H9 (cell line): ENCODE data around the gene SLC24A3. TPM values are rescaled to one million over a fixed set of nuclear protein-coding genes. Genes with fewer than 3 reads are reported as not detected.

ENCODE experiments used
- DNase-seq: peaks from one replicate; pipeline ENCODE4 v3.0.0-alpha.2; 2017
- H2AFZ ChIP-seq: one replicate; pipeline ENCODE4 v1.6.1; 2013; ENCODE audit warnings: mild to moderate bottlenecking, low read length, control low read depth, moderate library complexity
- H2AK5ac ChIP-seq: 2 replicates; pipeline ENCODE4 v1.6.1; 2013; ENCODE audit warnings: low read length, control low read depth, mixed read lengths; ENCODE audit not compliant: insufficient read length
- H2BK120ac ChIP-seq: one replicate; pipeline ENCODE4 v1.6.1; 2013; ENCODE audit warnings: low read depth, mild to moderate bottlenecking, low read length, control low read depth, inconsistent platforms; ENCODE audit not compliant: poor library complexity, severe bottlenecking
- H2BK12ac ChIP-seq: 2 replicates; pipeline ENCODE4 v1.6.1; 2013; ENCODE audit warnings: low read length, control low read depth, mixed read lengths, low read depth; ENCODE audit not compliant: insufficient read length
- H2BK15ac ChIP-seq: 2 replicates; pipeline ENCODE4 v1.6.1; 2013; ENCODE audit warnings: low read depth, low read length, control low read depth
- H2BK20ac ChIP-seq: one replicate; pipeline ENCODE4 v1.6.1; 2013; ENCODE audit warnings: low read depth, mild to moderate bottlenecking, low read length, control low read depth, inconsistent platforms; ENCODE audit not compliant: poor library complexity, severe bottlenecking
- H2BK5ac ChIP-seq: 2 replicates; pipeline ENCODE4 v1.6.1; 2013; ENCODE audit warnings: low read length, control low read depth, mixed read lengths; ENCODE audit not compliant: insufficient read length
- H3K14ac ChIP-seq: 2 replicates; pipeline ENCODE4 v1.6.1; 2013; ENCODE audit warnings: low read length, control low read depth; ENCODE audit not compliant: insufficient read depth
- H3K18ac ChIP-seq: 2 replicates; pipeline ENCODE4 v1.6.1; 2013; ENCODE audit warnings: low read depth, mild to moderate bottlenecking, mixed read lengths, low read length, control low read depth; ENCODE audit not compliant: insufficient read length
- H3K23ac ChIP-seq: 2 replicates; pipeline ENCODE4 v1.6.1; 2013; ENCODE audit warnings: low read length, control low read depth, mixed read lengths, low read depth; ENCODE audit not compliant: insufficient read length
- H3K23me2 ChIP-seq: 2 replicates; pipeline ENCODE4 v1.6.1; 2013; ENCODE audit warnings: low read depth, mild to moderate bottlenecking, mixed read lengths, low read length, control low read depth; ENCODE audit not compliant: insufficient read length, poor library complexity, severe bottlenecking
- H3K27ac ChIP-seq: 2 replicates; pipeline ENCODE4 v1.5.1; 2013; ENCODE audit warnings: low read length, control low read depth, mixed read lengths, low read depth; ENCODE audit not compliant: insufficient read length
- H3K27me3 ChIP-seq: 2 replicates; pipeline ENCODE4 v1.6.1; 2013; ENCODE audit warnings: low read length, control low read depth, inconsistent platforms; ENCODE audit not compliant: insufficient read depth
- H3K4ac ChIP-seq: 2 replicates; pipeline ENCODE4 v1.6.1; 2013; ENCODE audit warnings: low read depth, mild to moderate bottlenecking, control low read depth, inconsistent platforms, low read length, moderate library complexity
- H3K4me1 ChIP-seq: 2 replicates; pipeline ENCODE4 v1.6.1; 2013; ENCODE audit warnings: low read length, control low read depth, inconsistent platforms; ENCODE audit not compliant: insufficient read depth
- H3K4me2 ChIP-seq: 2 replicates; pipeline ENCODE4 v1.6.1; 2013; ENCODE audit warnings: low read length, control low read depth, mixed read lengths; ENCODE audit not compliant: insufficient read length, insufficient read depth
- H3K56ac ChIP-seq: 2 replicates; pipeline ENCODE4 v1.6.1; 2013; ENCODE audit warnings: low read depth, mild to moderate bottlenecking, mixed read lengths, low read length, control low read depth; ENCODE audit not compliant: insufficient read length
- H3K79me1 ChIP-seq: 2 replicates; pipeline ENCODE4 v1.6.1; 2013; ENCODE audit warnings: low read depth, mild to moderate bottlenecking, moderate library complexity, low read length, control low read depth, inconsistent platforms; ENCODE audit not compliant: insufficient read depth, poor library complexity, severe bottlenecking
- H3K79me2 ChIP-seq: 2 replicates; pipeline ENCODE4 v1.6.1; 2013; ENCODE audit warnings: low read length, control low read depth, inconsistent platforms; ENCODE audit not compliant: insufficient read depth
- H3K9ac ChIP-seq: 2 replicates; pipeline ENCODE4 v1.6.1; 2013; ENCODE audit warnings: low read length, control low read depth, mixed read lengths; ENCODE audit not compliant: insufficient read length; ENCODE audit errors: extremely low read depth
- H3K9me3 ChIP-seq: one replicate; pipeline ENCODE4 v1.6.1; 2013; ENCODE audit warnings: low read depth, low read length, inconsistent platforms; ENCODE audit not compliant: control insufficient read depth
- H3T11ph ChIP-seq: one replicate; pipeline ENCODE4 v1.6.1; 2013; ENCODE audit warnings: mild to moderate bottlenecking, low read length, control low read depth, inconsistent platforms
- H4K20me1 ChIP-seq: one replicate; pipeline ENCODE4 v1.6.1; 2013; ENCODE audit not compliant: control insufficient read depth, insufficient read length, insufficient read depth
- H4K5ac ChIP-seq: 2 replicates; pipeline ENCODE4 v1.6.1; 2013; ENCODE audit warnings: low read depth, mild to moderate bottlenecking, mixed read lengths, low read length, control low read depth; ENCODE audit not compliant: insufficient read length
- H4K8ac ChIP-seq: replicated peaks from 2 replicates; pipeline ENCODE4 v1.6.1; 2013; ENCODE audit warnings: low read length, control low read depth, mixed read lengths, low read depth; ENCODE audit not compliant: insufficient read length
- H4K91ac ChIP-seq: 2 replicates; pipeline ENCODE4 v1.6.1; 2013; ENCODE audit warnings: low read depth, mild to moderate bottlenecking, moderate library complexity, mixed read lengths, low read length, control low read depth; ENCODE audit not compliant: insufficient read length
- H3K27ac Mint-ChIP-seq, 3 experiments: 2 replicates in 2 of 3; 3 replicates in 1 of 3; pipeline ENCODE4 v1.8.0; 2020 to 2021; ENCODE audit warnings: mixed read lengths in 3 of 3, mild to moderate bottlenecking in 1 of 3, moderate library complexity in 1 of 3
- H3K27me3 Mint-ChIP-seq: 2 replicates; pipeline ENCODE4 v1.8.0; 2021; ENCODE audit warnings: low read depth, mild to moderate bottlenecking, moderate library complexity, mixed read lengths
- H3K36me3 Mint-ChIP-seq, 3 experiments: 2 replicates in 2 of 3; 3 replicates in 1 of 3; pipeline ENCODE4 v1.8.0; 2020 to 2021; ENCODE audit warnings: low read depth in 3 of 3, mixed read lengths in 3 of 3; ENCODE audit not compliant: insufficient read depth in 1 of 3
- H3K4me1 Mint-ChIP-seq, 2 experiments: 2 replicates each; pipeline ENCODE4 v1.8.0; 2020; ENCODE audit warnings: mixed read lengths in 2 of 2
- H3K4me3 Mint-ChIP-seq, 2 experiments: 2 replicates in 1 of 2; 3 replicates in 1 of 2; pipeline ENCODE4 v1.8.0; 2020 to 2021; ENCODE audit warnings: mild to moderate bottlenecking in 2 of 2, mixed read lengths in 2 of 2, moderate library complexity in 1 of 2
- H3K9me3 Mint-ChIP-seq, 2 experiments: 2 replicates in 1 of 2; 3 replicates in 1 of 2; pipeline ENCODE4 v1.8.0; 2020; ENCODE audit warnings: mild to moderate bottlenecking in 2 of 2, mixed read lengths in 2 of 2, moderate library complexity in 1 of 2
- WGBS: extraction: QIAGEN DNeasy Blood & Tissue Kit; methylation state at CpG from one replicate; pipeline ENCODE4 v1.1.7; 2013; ENCODE audit warnings: missing lambda C conversion rate, low lambda C conversion rate, mixed read lengths; ENCODE audit not compliant: insufficient read length; ENCODE audit errors: extremely low coverage; 5-methylcytosine and 5-hydroxymethylcytosine counted together
- total RNA-seq: library from RNA; stranded (reverse); gene quantifications from 2 replicates; pipeline ENCODE4 v1.2.1, GENCODE V29; 2021
- TF ChIP-seq, protein P1 (sequence below): fragments of 200-600 bp; sonication (generic); conservative IDR thresholded peaks from 3 replicates; pipeline ENCODE4 v1.8.0; 2021; ENCODE audit warnings: antibody characterized with exemption, mild to moderate bottlenecking

Gene SLC24A3
- total RNA-seq, 1 experiment from 2014 or later = 0.83 TPM

DNA sequence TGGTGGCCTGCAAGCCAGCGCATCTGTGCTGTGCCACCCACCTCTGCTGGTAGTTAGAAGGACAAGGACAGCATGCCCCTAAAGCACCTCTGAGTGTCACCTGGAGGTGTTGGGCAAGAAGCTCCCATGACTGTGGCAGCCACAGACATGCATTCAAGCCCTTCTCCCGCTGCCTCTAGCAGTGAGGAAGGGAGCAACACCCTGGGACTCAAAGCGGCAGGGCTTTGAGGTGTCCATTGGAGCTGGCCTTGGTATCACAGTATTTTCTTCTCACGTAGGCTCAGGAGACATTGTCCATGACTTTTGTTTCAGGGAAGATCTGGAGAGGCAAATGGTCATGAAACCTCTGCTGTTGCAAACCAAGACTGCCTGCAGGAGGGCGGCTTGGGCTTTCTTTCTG is 404.8 kb downstream of the SLC24A3 start:
- Histone ChIP-seq H2BK120ac (no peak overlapping the region), H2BK20ac (no peak overlapping the region), H3K23ac (no peak overlapping the region), H3K4ac (no peak overlapping the region), H3K56ac (no peak overlapping the region), H2AK5ac (no peak overlapping the region), H2BK12ac (no peak overlapping the region), H3K27me3 (no peaks in the 10 kb centered on the region; the same call in 1 of the 2 replicates), H3K79me2 (no peaks in the 10 kb centered on the region), H3K18ac (no peak overlapping the region), H3K79me1 (no peaks in the 10 kb centered on the region), H2BK5ac (no peak overlapping the region), H3K9ac (no peak overlapping the region), H4K91ac (no peak overlapping the region), H3T11ph (no peak overlapping the region), H3K4me2 (no peak overlapping the region), H2BK15ac (no peak overlapping the region), H4K20me1 (no peaks in the 10 kb centered on the region), H3K23me2 (no peaks in the 10 kb centered on the region), H4K5ac (no peak overlapping the region), H2AFZ (no peak overlapping the region), H3K14ac (no peak overlapping the region; the same call in 1 of the 2 replicates), H3K4me1 (peaks cover 18% of the 10 kb centered on the region; the same call in 1 of the 2 replicates), H4K8ac (no peak overlapping the region), H3K27ac (no peak overlapping the region), H3K9me3 (no peaks in the 10 kb centered on the region)
- Mint-ChIP-seq H3K27me3 (peaks cover 14% of the 10 kb centered on the region), H3K36me3 (peaks cover 0 to 5% (median 4%) of the 10 kb centered on the region in 3 experiments; a peak in 3 of 7 replicates), H3K27ac (0 out of 7 replicates have a peak overlapping the region, but pooled peaks of 1 of the 3 experiments have one; percentile 27), H3K4me3 (no peak overlapping the region), H3K4me1 (peaks cover 33 to 37% of the 10 kb centered on the region in 2 experiments), H3K9me3 (no peaks in the 10 kb centered on the region; a peak in 1 of 5 replicates)
- no CpG with 5 or more reads among the region's 5 CpGs for WGBS
- DNase-seq = no peak
- TF ChIP-seq, protein P1, sequence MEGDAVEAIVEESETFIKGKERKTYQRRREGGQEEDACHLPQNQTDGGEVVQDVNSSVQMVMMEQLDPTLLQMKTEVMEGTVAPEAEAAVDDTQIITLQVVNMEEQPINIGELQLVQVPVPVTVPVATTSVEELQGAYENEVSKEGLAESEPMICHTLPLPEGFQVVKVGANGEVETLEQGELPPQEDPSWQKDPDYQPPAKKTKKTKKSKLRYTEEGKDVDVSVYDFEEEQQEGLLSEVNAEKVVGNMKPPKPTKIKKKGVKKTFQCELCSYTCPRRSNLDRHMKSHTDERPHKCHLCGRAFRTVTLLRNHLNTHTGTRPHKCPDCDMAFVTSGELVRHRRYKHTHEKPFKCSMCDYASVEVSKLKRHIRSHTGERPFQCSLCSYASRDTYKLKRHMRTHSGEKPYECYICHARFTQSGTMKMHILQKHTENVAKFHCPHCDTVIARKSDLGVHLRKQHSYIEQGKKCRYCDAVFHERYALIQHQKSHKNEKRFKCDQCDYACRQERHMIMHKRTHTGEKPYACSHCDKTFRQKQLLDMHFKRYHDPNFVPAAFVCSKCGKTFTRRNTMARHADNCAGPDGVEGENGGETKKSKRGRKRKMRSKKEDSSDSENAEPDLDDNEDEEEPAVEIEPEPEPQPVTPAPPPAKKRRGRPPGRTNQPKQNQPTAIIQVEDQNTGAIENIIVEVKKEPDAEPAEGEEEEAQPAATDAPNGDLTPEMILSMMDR = no peak
